OCI-LY1 (cell line): ENCODE measurements around the gene TSPAN32.

Experiments used
- H2AFZ ChIP-seq: fragments of 200-600 bp; sonication (generic), shearing (Covaris generic); 2 replicates; pipeline ENCODE4 v1.6.0; 2014; ENCODE audit warnings: antibody characterized with exemption, mild to moderate bottlenecking, low read length
- H3F3A ChIP-seq: fragments of 200-600 bp; sonication (generic), shearing (Covaris generic); 2 replicates; pipeline ENCODE4 v1.6.0; 2014; ENCODE audit warnings: mild to moderate bottlenecking, antibody characterized with exemption, low read length, moderate library complexity; ENCODE audit not compliant: insufficient read depth
- H3K27ac ChIP-seq: fragments of 200-600 bp; sonication (generic); 2 replicates; pipeline ENCODE4 v1.5.1; 2014; ENCODE audit warnings: low read length, mixed run types, mild to moderate bottlenecking, low read depth; ENCODE audit not compliant: poor library complexity, severe bottlenecking
- H3K27me3 ChIP-seq: fragments of 200-600 bp; sonication (generic); 2 replicates; pipeline ENCODE4 v1.6.0; 2014; ENCODE audit warnings: antibody characterized with exemption, mild to moderate bottlenecking, low read length, moderate library complexity; ENCODE audit not compliant: insufficient read depth
- H3K36me3 ChIP-seq: fragments of 200-600 bp; sonication (generic); 2 replicates; pipeline ENCODE4 v1.6.1; 2014; ENCODE audit warnings: mild to moderate bottlenecking, antibody characterized with exemption, low read length, moderate library complexity, mixed read lengths; ENCODE audit not compliant: insufficient read depth
- H3K4me1 ChIP-seq: fragments of 200-600 bp; sonication (generic); 2 replicates; pipeline ENCODE4 v1.5.1; 2014; ENCODE audit warnings: mild to moderate bottlenecking, low read length, moderate library complexity; ENCODE audit not compliant: insufficient read depth, severe bottlenecking
- H3K4me2 ChIP-seq: fragments of 200-600 bp; sonication (generic), shearing (Covaris generic); 2 replicates; pipeline ENCODE4 v1.6.1; 2014; ENCODE audit warnings: low read length
- H3K4me3 ChIP-seq: fragments of 200-600 bp; sonication (generic); 2 replicates; pipeline ENCODE4 v1.5.1; 2014; ENCODE audit warnings: low read length, low read depth, mild to moderate bottlenecking, mixed read lengths; ENCODE audit not compliant: poor library complexity, severe bottlenecking
- H3K79me2 ChIP-seq: fragments of 200-600 bp; shearing (Covaris generic); 2 replicates; pipeline ENCODE4 v1.6.1; 2016; ENCODE audit warnings: mixed run types, low read length, mixed read lengths; ENCODE audit not compliant: insufficient read depth
- H3K9ac ChIP-seq: fragments of 200-600 bp; sonication (generic), shearing (Covaris generic); 2 replicates; pipeline ENCODE4 v1.6.1; 2014; ENCODE audit warnings: mild to moderate bottlenecking, low read length, mixed read lengths
- H3K9me2 ChIP-seq: fragments of 200-600 bp; sonication (generic), shearing (Covaris generic); 2 replicates; pipeline ENCODE4 v1.6.1; 2014; ENCODE audit warnings: low read depth, mild to moderate bottlenecking, low read length, mixed read lengths
- H3K9me3 ChIP-seq: fragments of 200-600 bp; shearing (Covaris generic); 2 replicates; pipeline ENCODE4 v1.6.1; 2014; ENCODE audit warnings: low read length, mixed read lengths
- H4K20me1 ChIP-seq: fragments of 200-600 bp; sonication (generic), shearing (Covaris generic); 2 replicates; pipeline ENCODE4 v1.6.0; 2016; ENCODE audit warnings: mild to moderate bottlenecking, low read length; ENCODE audit not compliant: insufficient read depth
- EZH2 ChIP-seq: fragments of 200-600 bp; sonication (generic), shearing (Covaris generic); IDR thresholded peaks from 2 replicates; pipeline ENCODE4 v1.8.0; 2017; ENCODE audit warnings: borderline replicate concordance, mixed run types, mild to moderate bottlenecking, antibody characterized with exemption, low read length, moderate library complexity, mixed read lengths
- TF ChIP-seq, protein P1 (sequence below): fragments of 200-600 bp; sonication (generic), shearing (Covaris generic); IDR thresholded peaks from 2 replicates; pipeline ENCODE4 v1.5.1; 2017; ENCODE audit warnings: mild to moderate bottlenecking, antibody characterized with exemption, low read length, moderate library complexity, mixed read lengths

The TSPAN32 gene

DNA sequence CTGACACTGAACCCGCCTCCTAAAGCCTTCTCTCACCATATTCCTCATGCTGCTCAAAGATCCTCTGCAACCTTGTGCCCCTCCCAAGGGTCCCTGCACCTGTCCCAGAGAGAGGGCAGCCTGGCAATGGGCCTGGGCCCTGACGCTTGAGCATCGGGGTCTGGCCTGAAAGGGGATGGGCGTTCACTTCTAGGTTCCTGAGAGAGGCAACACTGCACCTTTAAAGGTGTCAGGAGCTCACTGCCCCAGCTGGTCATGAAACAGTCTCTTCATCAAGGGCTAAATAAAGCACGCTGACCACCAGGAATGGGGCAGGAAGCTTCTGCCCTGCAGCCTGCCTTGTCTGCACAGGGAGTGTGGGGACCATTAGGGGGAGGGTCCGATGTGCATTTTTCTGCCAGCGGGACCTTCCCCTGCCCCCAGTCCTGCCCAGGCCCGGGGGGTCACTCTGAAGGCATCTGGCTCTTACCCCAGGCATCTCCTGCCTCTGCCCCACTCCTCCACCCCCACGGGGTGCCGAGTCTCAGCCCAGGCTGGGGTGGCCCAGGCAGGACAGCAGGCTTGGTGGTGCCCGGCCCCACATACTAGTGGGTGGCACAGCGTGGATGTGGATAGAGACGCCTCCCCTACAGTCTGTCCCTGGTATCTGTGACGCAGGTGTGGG, 3.5 kb upstream of the TSPAN32 start:
- Histone ChIP-seq H3K9me3 (no peaks in the 10 kb centered on the region), H3K4me3 (no peak overlapping the region), H4K20me1 (no peaks in the 10 kb centered on the region), H3K27me3 (peaks cover 3% of the 10 kb centered on the region; the same call in 1 of the 2 replicates), H3K9me2 (no peaks in the 10 kb centered on the region), H3K4me1 (no peaks in the 10 kb centered on the region), H3K4me2 (no peak overlapping the region), H3K79me2 (no peaks in the 10 kb centered on the region), H3K27ac (no peak overlapping the region), H2AFZ (no peak overlapping the region), H3K36me3 (no peaks in the 10 kb centered on the region), H3K9ac (no peak overlapping the region), H3F3A (no peaks in the 10 kb centered on the region)
- no peak for TF ChIP-seq EZH2
- TF ChIP-seq, protein P1, sequence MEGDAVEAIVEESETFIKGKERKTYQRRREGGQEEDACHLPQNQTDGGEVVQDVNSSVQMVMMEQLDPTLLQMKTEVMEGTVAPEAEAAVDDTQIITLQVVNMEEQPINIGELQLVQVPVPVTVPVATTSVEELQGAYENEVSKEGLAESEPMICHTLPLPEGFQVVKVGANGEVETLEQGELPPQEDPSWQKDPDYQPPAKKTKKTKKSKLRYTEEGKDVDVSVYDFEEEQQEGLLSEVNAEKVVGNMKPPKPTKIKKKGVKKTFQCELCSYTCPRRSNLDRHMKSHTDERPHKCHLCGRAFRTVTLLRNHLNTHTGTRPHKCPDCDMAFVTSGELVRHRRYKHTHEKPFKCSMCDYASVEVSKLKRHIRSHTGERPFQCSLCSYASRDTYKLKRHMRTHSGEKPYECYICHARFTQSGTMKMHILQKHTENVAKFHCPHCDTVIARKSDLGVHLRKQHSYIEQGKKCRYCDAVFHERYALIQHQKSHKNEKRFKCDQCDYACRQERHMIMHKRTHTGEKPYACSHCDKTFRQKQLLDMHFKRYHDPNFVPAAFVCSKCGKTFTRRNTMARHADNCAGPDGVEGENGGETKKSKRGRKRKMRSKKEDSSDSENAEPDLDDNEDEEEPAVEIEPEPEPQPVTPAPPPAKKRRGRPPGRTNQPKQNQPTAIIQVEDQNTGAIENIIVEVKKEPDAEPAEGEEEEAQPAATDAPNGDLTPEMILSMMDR: no peak

DNA sequence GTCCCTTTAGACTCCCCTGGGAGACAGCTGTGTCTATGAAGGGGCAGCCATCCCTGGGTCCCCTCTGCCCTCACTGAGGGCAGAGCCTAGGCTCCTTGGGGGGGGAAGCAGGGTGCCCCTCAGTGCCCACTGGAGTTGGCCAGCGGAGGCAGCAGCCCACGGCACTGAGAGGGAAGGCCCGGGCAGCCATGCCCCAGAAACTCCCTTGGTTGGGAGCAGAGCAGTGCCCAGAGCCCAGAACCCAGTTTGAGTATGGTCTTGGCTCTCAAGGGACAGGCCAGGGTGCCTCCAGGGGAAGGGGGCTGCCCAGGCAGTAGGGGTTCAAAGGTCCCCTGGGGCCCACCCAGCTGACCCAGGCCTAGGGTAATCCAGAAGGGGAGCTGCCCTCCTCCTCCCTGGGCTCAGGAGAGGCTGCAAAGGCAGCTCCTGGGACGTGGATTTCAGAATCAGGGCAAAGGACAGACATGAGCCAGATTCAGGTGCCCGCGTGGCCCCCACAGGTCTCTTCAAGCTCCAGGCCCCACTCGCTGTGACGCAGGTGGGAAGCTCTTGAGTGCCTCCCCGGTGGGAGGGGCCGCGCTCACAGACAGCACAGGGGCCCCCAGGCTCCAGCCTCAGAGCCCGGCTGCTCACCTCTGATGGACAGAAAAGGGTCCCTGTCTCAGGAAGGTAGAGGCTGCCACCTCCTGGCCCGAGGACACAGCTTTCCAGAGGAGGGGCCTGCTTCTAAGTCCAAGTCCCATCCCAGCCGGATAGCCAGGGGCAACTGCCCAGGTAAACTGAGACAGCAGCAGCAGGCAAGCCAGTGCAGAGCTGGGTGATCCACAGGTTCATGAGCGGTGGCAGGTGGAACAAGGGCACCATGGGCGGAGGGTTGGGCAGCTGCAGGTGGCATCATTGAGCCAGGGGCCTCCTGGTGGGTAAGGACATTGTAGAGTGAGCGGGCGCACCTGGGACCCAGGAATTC, 2.7 kb upstream of the TSPAN32 start:
- Histone ChIP-seq H3K36me3 (no peaks in the 10 kb centered on the region), H3K4me3 (no peak overlapping the region), H3K9me2 (no peaks in the 10 kb centered on the region), H2AFZ (no peak overlapping the region), H3K9ac (no peak overlapping the region), H3K4me1 (no peaks in the 10 kb centered on the region), H3K27me3 (peaks cover 3% of the 10 kb centered on the region; the same call in 1 of the 2 replicates), H3K9me3 (no peaks in the 10 kb centered on the region), H3K27ac (no peak overlapping the region), H3K4me2 (no peak overlapping the region), H3K79me2 (no peaks in the 10 kb centered on the region), H3F3A (no peaks in the 10 kb centered on the region), H4K20me1 (no peaks in the 10 kb centered on the region)
- TF ChIP-seq, protein P1: no peak
- TF ChIP-seq EZH2: no peak

DNA sequence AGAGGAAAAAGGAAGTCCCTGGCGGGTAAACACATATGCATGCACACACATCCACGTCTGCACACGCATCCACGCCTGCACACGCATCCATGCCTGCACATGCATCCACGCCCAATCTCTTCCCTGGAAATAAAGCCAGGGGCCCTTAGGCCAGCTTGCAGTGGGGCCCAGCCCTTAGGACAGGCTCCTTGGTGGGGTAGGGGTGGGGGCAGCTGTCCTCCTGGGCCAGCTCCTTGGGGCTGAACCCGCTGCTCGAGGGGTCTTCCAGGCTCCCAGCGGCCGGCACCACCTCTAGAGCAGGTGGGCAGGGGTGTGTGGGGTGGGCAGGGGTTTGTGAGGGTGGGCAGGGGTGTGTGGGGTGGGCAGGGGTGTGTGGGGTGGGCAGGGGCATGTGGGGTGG, 2.0 kb upstream of the TSPAN32 start:
- no peaks in the 10 kb centered on the region for H3K9me2 ChIP-seq
- TF ChIP-seq, protein P1: no peak
- TF ChIP-seq EZH2: no peak
- no peak overlapping the region for H3K9ac ChIP-seq
- H3K27ac ChIP-seq: no peak overlapping the region
- no peaks in the 10 kb centered on the region for H3F3A ChIP-seq
- no peaks in the 10 kb centered on the region for H3K79me2 ChIP-seq
- no peaks in the 10 kb centered on the region for H3K9me3 ChIP-seq
- no peak overlapping the region for H2AFZ ChIP-seq
- H3K4me2 ChIP-seq: no peak overlapping the region
- H3K36me3 ChIP-seq: no peaks in the 10 kb centered on the region
- H4K20me1 ChIP-seq: no peaks in the 10 kb centered on the region
- no peak overlapping the region for H3K4me3 ChIP-seq
- H3K4me1 ChIP-seq: no peaks in the 10 kb centered on the region
- peaks cover 3% of the 10 kb centered on the region; the same call in 1 of the 2 replicates for H3K27me3 ChIP-seq
